Fibroblast of the aortic adventitia (primary cell): Measurements from ENCODE around the gene CROCC2. TPM values are rescaled to one million over a fixed set of nuclear protein-coding genes. Genes with fewer than 3 reads are reported as not detected.

Source experiments
- DNase-seq: peaks from one replicate; pipeline ENCODE4 v3.0.0-alpha.2; 2010; ENCODE audit warnings: low read depth
- H3K4me3 ChIP-seq: 2 replicates; pipeline ENCODE4 v1.5.1; 2011; ENCODE audit warnings: low read depth, mild to moderate bottlenecking, control low read depth, low read length, moderate library complexity
- CTCF ChIP-seq: IDR thresholded peaks from 2 replicates; pipeline ENCODE4 v1.5.1; 2011; ENCODE audit warnings: mild to moderate bottlenecking, low read length, control low read depth, inconsistent platforms; ENCODE audit not compliant: insufficient read depth
- total RNA-seq: library from RNA; depleted of rRNA; stranded (reverse); fragments of >200 nt; gene quantifications from 2 replicates; pipeline ENCODE4 v1.2.3, GENCODE V29; 2012; ENCODE audit warnings: low replicate concordance

CROCC2 gene
- total RNA-seq, 1 donor: under 0.01 TPM

GRCh38 chr2:240994171-240994896 is 88.2 kb downstream of the CROCC2 start:
- no peak for TF ChIP-seq CTCF
- DNase-seq: no peak
- no peak overlapping the region for H3K4me3 ChIP-seq

GRCh38 chr2:240995041-240996021 is 89.2 kb downstream of the CROCC2 start:
- DNase-seq: no peak
- TF ChIP-seq CTCF: no peak
- no peak overlapping the region for H3K4me3 ChIP-seq

GRCh38 chr2:240996161-240996833 is 90.2 kb downstream of the CROCC2 start:
- H3K4me3 ChIP-seq: no peak overlapping the region
- no peak for DNase-seq
- no peak for TF ChIP-seq CTCF

- no peak for TF ChIP-seq CTCF
- no peak overlapping the region for H3K4me3 ChIP-seq
- no peak for DNase-seq
Measured at GRCh38 chr2:240996834-240997140, 90.7 kb downstream of the CROCC2 start.

- peak; percentile 60 for DNase-seq
- TF ChIP-seq CTCF: no peak
Measured at GRCh38 chr2:240997141-240997855, 91.2 kb downstream of the CROCC2 start.

More at GRCh38 chr2:240997141-240997855, 91.2 kb downstream of the CROCC2 start:
- H3K4me3 ChIP-seq: no peak overlapping the region
